ENCODE results near the gene REM2. TPM values are rescaled to one million over a fixed set of nuclear protein-coding genes. Genes with fewer than 3 reads are reported as not detected.

REM2 gene
- total and polyA plus RNA-seq, 8 donors: 0.12 to 1.2 (median 0.87) TPM; not detected in 3

DNA sequence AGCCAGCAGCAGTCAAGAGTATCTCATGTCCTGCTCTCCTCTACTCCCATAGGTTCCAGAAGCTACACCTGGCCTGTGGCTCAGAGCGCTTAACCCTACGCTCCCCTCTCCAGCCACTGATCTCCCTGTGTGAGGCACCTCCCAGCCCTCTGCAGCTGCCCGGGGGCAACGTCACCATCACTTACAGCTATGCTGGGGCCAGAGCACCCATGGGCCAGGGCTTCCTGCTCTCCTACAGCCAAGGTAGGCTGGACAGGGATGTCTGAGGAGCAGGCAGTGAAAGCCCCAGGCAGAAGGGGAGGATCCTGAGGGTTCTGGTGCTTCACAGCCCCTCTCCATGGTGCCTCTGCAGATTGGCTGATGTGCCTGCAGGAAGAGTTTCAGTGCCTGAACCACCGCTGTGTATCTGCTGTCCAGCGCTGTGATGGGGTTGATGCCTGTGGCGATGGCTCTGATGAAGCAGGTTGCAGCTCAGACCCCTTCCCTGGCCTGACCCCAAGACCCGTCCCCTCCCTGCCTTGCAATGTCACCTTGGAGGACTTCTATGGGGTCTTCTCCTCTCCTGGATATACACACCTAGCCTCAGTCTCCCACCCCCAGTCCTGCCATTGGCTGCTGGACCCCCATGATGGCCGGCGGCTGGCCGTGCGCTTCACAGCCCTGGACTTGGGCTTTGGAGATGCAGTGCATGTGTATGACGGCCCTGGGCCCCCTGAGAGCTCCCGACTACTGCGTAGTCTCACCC is 7.8 kb upstream of the REM2 start:
- DNase-seq: no peak
- H3K27ac ChIP-seq: no peak overlapping the region

GRCh38 chr14:22875748-22876319 is 7.2 kb upstream of the REM2 start:
- no peak for DNase-seq

More for the DNA sequence above, 7.8 kb upstream of the REM2 start:
- H3K4me1 ChIP-seq: peaks cover 21 to 55% (median 41%) of the 10 kb centered on the region in 4 donors
- H3K4me3 ChIP-seq: no peak overlapping the region
- WGBS, 5 donors: 95 to 97% (median 97%) methylated on average over 7 to 15 of the region's 15 CpGs
- intact Hi-C loops (cut with DNase I; ENCODE audit: low total_unique reads): no loop called here
- no peaks in the 10 kb centered on the region for H3K27me3 ChIP-seq
- no peak for TF ChIP-seq POLR2A (IDR thresholded peaks at IDR 0.05)
- TF ChIP-seq EP300 (IDR thresholded peaks at IDR 0.05): no peak
- TF ChIP-seq POLR2AphosphoS5 (IDR thresholded peaks at IDR 0.05): no peak
- TF ChIP-seq CTCF (IDR thresholded peaks at IDR 0.05): no peak
- peaks cover 51 to 72% (median 71%) of the 10 kb centered on the region in 4 donors for H3K36me3 ChIP-seq
- H3K9me3 ChIP-seq: no peaks in the 10 kb centered on the region

GRCh38 chr14:22877000-22877501 is 6.0 kb upstream of the REM2 start:
- Histone ChIP-seq H3K9me3 (no peaks in the 10 kb centered on the region), H3K36me3 (peaks cover 51 to 72% (median 71%) of the 10 kb centered on the region in 4 donors), H3K4me1 (peaks cover 14 to 52% (median 35%) of the 10 kb centered on the region in 4 donors), H3K27me3 (no peaks in the 10 kb centered on the region), H3K27ac (no peak overlapping the region), H3K4me3 (no peak overlapping the region)
- intact Hi-C loops (cut with DNase I; ENCODE audit: low total_unique reads): no loop called here
- TF ChIP-seq EP300 (IDR thresholded peaks at IDR 0.05): no peak
- TF ChIP-seq CTCF (IDR thresholded peaks at IDR 0.05): no peak
- no peak for TF ChIP-seq POLR2AphosphoS5 (IDR thresholded peaks at IDR 0.05)
- TF ChIP-seq POLR2A (IDR thresholded peaks at IDR 0.05): no peak
- DNase-seq: no peak
- WGBS, 5 donors: 88 to 96% (median 92%) methylated on average over 4 to 22 of the region's 22 CpGs

More at GRCh38 chr14:22875748-22876319, 7.2 kb upstream of the REM2 start:
- Histone ChIP-seq H3K36me3 (peaks cover 51 to 72% (median 71%) of the 10 kb centered on the region in 4 donors), H3K27ac (no peak overlapping the region), H3K4me1 (peaks cover 15 to 48% (median 34%) of the 10 kb centered on the region in 4 donors), H3K4me3 (no peak overlapping the region), H3K27me3 (no peaks in the 10 kb centered on the region), H3K9me3 (no peaks in the 10 kb centered on the region)
- TF ChIP-seq POLR2A (IDR thresholded peaks at IDR 0.05): no peak
- TF ChIP-seq EP300 (IDR thresholded peaks at IDR 0.05): no peak
- 92 to 99% (median 95%) methylated on average over 5 to 20 of the region's 20 CpGs for WGBS, 5 donors
- intact Hi-C loops (cut with DNase I; ENCODE audit: low total_unique reads): no loop called here

GRCh38 chr14:22878271-22879246 is 4.5 kb upstream of the REM2 start:
- no peak overlapping the region for H3K27ac ChIP-seq
- no peak for DNase-seq
- H3K27me3 ChIP-seq: no peaks in the 10 kb centered on the region
- H3K9me3 ChIP-seq: no peaks in the 10 kb centered on the region
- H3K36me3 ChIP-seq: peaks cover 51 to 67% (median 65%) of the 10 kb centered on the region in 4 donors
- H3K4me3 ChIP-seq: no peak overlapping the region
- H3K4me1 ChIP-seq: peaks cover 12 to 58% (median 39%) of the 10 kb centered on the region in 4 donors
- TF ChIP-seq CTCF (IDR thresholded peaks at IDR 0.05) (no peak), POLR2AphosphoS5 (IDR thresholded peaks at IDR 0.05) (no peak), EP300 (IDR thresholded peaks at IDR 0.05) (no peak), POLR2A (IDR thresholded peaks at IDR 0.05) (no peak)
- WGBS, 5 donors: 80 to 83% (median 81%) methylated on average over 8 of the region's 8 CpGs
- intact Hi-C loops (cut with DNase I; ENCODE audit: low total_unique reads): no loop called here

Data from stomach (tissue), 9 donors.